ENCODE results near the gene EGLN1. TPM values are rescaled to one million over a fixed set of nuclear protein-coding genes. Genes with fewer than 3 reads are reported as not detected.

Gene EGLN1
- total and polyA plus RNA-seq, 2 of the 8 experiments (the other 6 are each of a cell fraction or from before 2014, with no cell fraction given) = 4.0 to 6.4 TPM

DNA sequence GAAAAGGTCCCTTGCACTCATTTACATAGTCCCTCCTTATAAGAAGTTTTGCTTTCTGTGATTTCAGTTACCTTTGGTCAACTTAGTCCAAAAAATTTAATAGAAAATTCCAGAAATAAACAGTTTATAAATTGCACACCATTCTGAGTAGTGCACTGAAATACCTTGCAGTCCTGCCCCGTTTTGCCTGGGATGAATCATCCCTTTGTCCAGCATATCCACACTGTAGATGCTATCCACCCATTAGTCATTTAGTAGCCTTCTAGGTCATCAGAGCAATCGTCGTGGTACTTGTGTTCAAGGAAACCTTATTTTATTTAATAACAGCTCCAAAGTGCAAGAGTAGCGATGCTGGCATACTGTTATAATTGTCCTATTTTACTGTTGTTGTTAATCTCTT lies 46.0 kb downstream of the EGLN1 start:
- no peak overlapping the region for H4K8ac ChIP-seq (ENCODE audit: extremely low read depth, insufficient read depth, low read length)
- TF ChIP-seq EGR1 (IDR thresholded peaks at IDR 0.05; ENCODE audit: borderline replicate concordance, low read depth, low read length) = no peak
- no peak for TF ChIP-seq KDM1A (IDR thresholded peaks at IDR 0.05; ENCODE audit: borderline replicate concordance, low read length)
- TF ChIP-seq SP2 (IDR thresholded peaks at IDR 0.05; ENCODE audit: low read length) = no peak
- no peak for TF ChIP-seq CHD1 (IDR thresholded peaks at IDR 0.05; ENCODE audit: low read depth, low read length)
- no peak for TF ChIP-seq JUN (IDR thresholded peaks at IDR 0.05; ENCODE audit: low read depth, low read length)
- no peak for TF ChIP-seq TCF12 (IDR thresholded peaks at IDR 0.05; ENCODE audit: low read depth, low read length)
- TF ChIP-seq RAD21 (IDR thresholded peaks at IDR 0.05 in 1 of 2, conservative IDR thresholded peaks at IDR 0.05 in 1 of 2; ENCODE audit: low read depth in 2 of 2, low read length in 2 of 2) = no peak
- DNase-seq (ENCODE audit: low read depth in 1 of 2, low spot score in 2 of 2) (no peak), FAIRE-seq (no peak)
- H3K18ac ChIP-seq (ENCODE audit: extremely low read depth, low read length) = no peak overlapping the region
- H2BK12ac ChIP-seq (ENCODE audit: low read depth, low read length) = no peak overlapping the region
- H3K9ac ChIP-seq (replicated peaks in 1 of 4; ENCODE audit: extremely low read depth in 1 of 4, low read depth in 3 of 4, low read length in 3 of 4) = no peak overlapping the region
- no peak overlapping the region for H2BK15ac ChIP-seq (ENCODE audit: low read length)
- H2AK5ac ChIP-seq (ENCODE audit: low read depth, low read length) = no peak overlapping the region
- no peak overlapping the region for H3K27ac ChIP-seq (ENCODE audit: low read depth, low read length)
- no peaks in the 10 kb centered on the region for H3K9me3 ChIP-seq (ENCODE audit: insufficient read depth in 2 of 2, low read depth in 1 of 2, low read length in 1 of 2)
- H2AFZ ChIP-seq (ENCODE audit: low read length) = no peak overlapping the region
- H3K4ac ChIP-seq (replicated peaks; ENCODE audit: insufficient read length, low read depth, low read length) = no peak overlapping the region
- no peaks in the 10 kb centered on the region for H3K27me3 ChIP-seq (replicated peaks in 1 of 4; ENCODE audit: control insufficient read depth in 3 of 4, extremely low read depth in 1 of 4, insufficient read depth in 3 of 4, low read length in 3 of 4)
- no peaks in the 10 kb centered on the region for H3K36me3 ChIP-seq (ENCODE audit: control insufficient read depth in 2 of 4, insufficient read depth in 4 of 4, low read length in 3 of 4)
- no peaks in the 10 kb centered on the region for H3K23me2 ChIP-seq (ENCODE audit: low read depth, low read length)
- H3K23ac ChIP-seq (ENCODE audit: insufficient read length) = no peak overlapping the region
- ChIA-PET POLR2A (ENCODE audit: partially characterized antibody) (no interaction called here), CTCF (ENCODE audit: partially characterized antibody) (interaction anchor here (1.2 to 2.6 kb wide), 2 partner anchors 153 to 214 kb away, joined by 4 to 7 read pairs; no protein-coding TSS in a partner anchor)
- H3K4me2 ChIP-seq (ENCODE audit: insufficient read depth in 1 of 2, low read depth in 2 of 2, low read length in 2 of 2) = no peak overlapping the region
- peaks cover 0 to 6% (median 0%) of the 10 kb centered on the region in 4 experiments; a peak in 2 of 7 replicates for H3K4me1 ChIP-seq (replicated peaks in 1 of 4; ENCODE audit: control insufficient read depth in 3 of 4, insufficient read depth in 4 of 4, low read length in 3 of 4)
- 69% methylated on average over 4 of the region's 4 CpGs; no CpG with 5 or more reads in 1 of the 2 experiments for WGBS, 2 experiments (ENCODE audit: extremely low coverage in 1 of 2, insufficient coverage in 1 of 2, insufficient read length in 1 of 2, insufficient replicate concordance in 2 of 2, low coverage in 1 of 2, low lambda C conversion rate in 2 of 2, missing lambda C conversion rate in 1 of 2)
- no peak overlapping the region for H4K5ac ChIP-seq (ENCODE audit: insufficient read length, low read depth, low read length)
- no peak overlapping the region for H3K56ac ChIP-seq (replicated peaks; ENCODE audit: insufficient read length, low read depth, low read length)
- no peak overlapping the region for H2BK20ac ChIP-seq (ENCODE audit: low read length)
- H3K79me2 ChIP-seq (ENCODE audit: control insufficient read depth in 1 of 2, insufficient read depth in 2 of 2, low read length in 2 of 2) = no peaks in the 10 kb centered on the region
- no peak overlapping the region for H3K14ac ChIP-seq (ENCODE audit: insufficient read length)
- H2BK120ac ChIP-seq (replicated peaks; ENCODE audit: low read depth, low read length) = no peak overlapping the region
- H4K20me1 ChIP-seq (replicated peaks in 1 of 2; ENCODE audit: control insufficient read depth in 1 of 2, insufficient read depth in 2 of 2, low read length in 2 of 2) = peaks cover 0 to 1% of the 10 kb centered on the region in 2 experiments
- H4K91ac ChIP-seq (replicated peaks; ENCODE audit: insufficient read length, low read length) = no peak overlapping the region
- H3K4me3 ChIP-seq (ENCODE audit: extremely low read depth in 1 of 4, insufficient read depth in 2 of 4, low read depth in 3 of 4, low read length in 4 of 4) = no peak overlapping the region
- no peak overlapping the region for H2BK5ac ChIP-seq (ENCODE audit: low read depth, low read length)
- H3K79me1 ChIP-seq (ENCODE audit: low read depth, low read length) = no peaks in the 10 kb centered on the region

Measured in H1 (cell line).